ENCODE measurements around the gene NSG1. TPM values are rescaled to one million over a fixed set of nuclear protein-coding genes. Genes with fewer than 3 reads are reported as not detected.
A peak's percentile ranks its signal among the peaks of the same experiment; 100 is the strongest.

NSG1 gene
- total RNA-seq, 1 donor from 2014 or later = 10.6 TPM

- Mint-ChIP-seq H3K4me1 (ENCODE audit: low read depth, unreplicated experiment) (peaks cover 8% of the 10 kb centered on the region), H3K9me3 (ENCODE audit: unreplicated experiment) (no peaks in the 10 kb centered on the region), H3K27me3 (ENCODE audit: low read depth, unreplicated experiment) (peaks cover 40% of the 10 kb centered on the region), H3K27ac (ENCODE audit: unreplicated experiment) (no peak overlapping the region), H3K4me3 (ENCODE audit: unreplicated experiment) (no peak overlapping the region), H3K36me3 (ENCODE audit: low read depth, unreplicated experiment) (no peaks in the 10 kb centered on the region)
- Histone ChIP-seq H3K4me1 (ENCODE audit: insufficient read depth, low read length) (peaks cover 4% of the 10 kb centered on the region), H2AFZ (ENCODE audit: low read depth, low read length) (no peak overlapping the region), H4K20me1 (ENCODE audit: insufficient read depth, low read length) (no peaks in the 10 kb centered on the region), H3K9ac (ENCODE audit: low read length) (no peak overlapping the region), H3K4me3 (ENCODE audit: insufficient read depth, low read depth, low read length) (no peak overlapping the region), H3K9me3 (ENCODE audit: insufficient read depth, low read depth, low read length) (peaks cover 4% of the 10 kb centered on the region), H3K4me2 (ENCODE audit: low read length) (no peak overlapping the region), H3K36me3 (ENCODE audit: insufficient read depth, low read length) (no peaks in the 10 kb centered on the region), H3K27me3 (ENCODE audit: insufficient read depth, low read length) (peaks cover 20% of the 10 kb centered on the region), H3K27ac (ENCODE audit: low read depth, low read length) (no peak overlapping the region), H3K79me2 (ENCODE audit: insufficient read depth, low read length) (no peaks in the 10 kb centered on the region)
- FAIRE-seq (no peak), DNase-seq (ENCODE audit: low read depth) (peak; percentile 6)
- TF ChIP-seq EZH2 (IDR thresholded peaks at IDR 0.05; ENCODE audit: insufficient read depth, low read length) = no peak
- TF ChIP-seq, protein P1, sequence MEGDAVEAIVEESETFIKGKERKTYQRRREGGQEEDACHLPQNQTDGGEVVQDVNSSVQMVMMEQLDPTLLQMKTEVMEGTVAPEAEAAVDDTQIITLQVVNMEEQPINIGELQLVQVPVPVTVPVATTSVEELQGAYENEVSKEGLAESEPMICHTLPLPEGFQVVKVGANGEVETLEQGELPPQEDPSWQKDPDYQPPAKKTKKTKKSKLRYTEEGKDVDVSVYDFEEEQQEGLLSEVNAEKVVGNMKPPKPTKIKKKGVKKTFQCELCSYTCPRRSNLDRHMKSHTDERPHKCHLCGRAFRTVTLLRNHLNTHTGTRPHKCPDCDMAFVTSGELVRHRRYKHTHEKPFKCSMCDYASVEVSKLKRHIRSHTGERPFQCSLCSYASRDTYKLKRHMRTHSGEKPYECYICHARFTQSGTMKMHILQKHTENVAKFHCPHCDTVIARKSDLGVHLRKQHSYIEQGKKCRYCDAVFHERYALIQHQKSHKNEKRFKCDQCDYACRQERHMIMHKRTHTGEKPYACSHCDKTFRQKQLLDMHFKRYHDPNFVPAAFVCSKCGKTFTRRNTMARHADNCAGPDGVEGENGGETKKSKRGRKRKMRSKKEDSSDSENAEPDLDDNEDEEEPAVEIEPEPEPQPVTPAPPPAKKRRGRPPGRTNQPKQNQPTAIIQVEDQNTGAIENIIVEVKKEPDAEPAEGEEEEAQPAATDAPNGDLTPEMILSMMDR (IDR thresholded peaks at IDR 0.05; ENCODE audit: insufficient read depth, low read depth, low read length) = no peak
These were observed 9.1 kb downstream of the NSG1 start for GRCh38 chr4:4395849-4396627.

DNA sequence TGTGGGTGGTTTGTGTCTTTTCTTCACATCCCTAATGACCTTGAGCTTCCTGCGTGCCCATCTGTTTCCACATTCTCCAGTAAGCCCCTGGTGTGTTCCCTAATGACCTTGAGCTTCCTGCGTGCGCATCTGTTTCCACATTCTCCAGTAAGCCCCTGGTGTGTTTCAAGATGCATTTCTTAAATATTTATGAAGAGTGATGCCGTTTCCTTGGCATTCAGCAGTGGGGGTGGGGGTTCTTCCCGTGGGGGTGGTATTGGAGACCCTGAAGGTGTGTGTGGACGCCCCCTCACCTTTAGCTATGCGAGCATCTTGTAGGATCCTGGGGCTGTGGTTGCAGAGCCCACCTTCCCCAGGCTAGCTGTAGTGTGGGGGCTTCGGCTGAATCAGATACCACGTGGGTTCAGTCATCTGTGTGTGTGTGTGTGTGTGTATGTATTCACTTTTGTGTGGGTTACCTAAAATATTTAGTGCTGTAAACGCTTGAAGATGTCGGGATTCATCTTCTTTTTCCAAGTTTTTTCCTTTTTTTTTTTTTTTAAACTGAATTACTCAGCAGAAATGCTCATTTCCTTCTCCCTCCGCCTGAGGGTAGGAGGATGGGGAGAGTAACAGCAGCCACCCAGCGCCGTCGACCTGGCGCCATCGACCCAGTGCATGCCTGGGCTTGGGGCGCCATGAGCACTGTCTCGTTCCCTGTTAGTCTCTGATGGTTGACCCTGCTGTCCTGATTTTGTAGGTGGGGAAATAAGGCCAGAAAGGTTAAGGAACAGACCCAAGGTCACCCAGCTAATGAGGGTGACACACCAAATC, 9.9 kb downstream of the NSG1 start:
- TF ChIP-seq, protein P1 (IDR thresholded peaks at IDR 0.05; ENCODE audit: insufficient read depth, low read depth, low read length) = no peak
- no peak for TF ChIP-seq EZH2 (IDR thresholded peaks at IDR 0.05; ENCODE audit: insufficient read depth, low read length)
- Histone ChIP-seq H3K27ac (ENCODE audit: low read depth, low read length) (no peak overlapping the region), H3K4me3 (ENCODE audit: insufficient read depth, low read depth, low read length) (no peak overlapping the region), H3K36me3 (ENCODE audit: insufficient read depth, low read length) (no peaks in the 10 kb centered on the region), H3K9me3 (ENCODE audit: insufficient read depth, low read depth, low read length) (peaks cover 4% of the 10 kb centered on the region), H2AFZ (ENCODE audit: low read depth, low read length) (no peak overlapping the region), H3K79me2 (ENCODE audit: insufficient read depth, low read length) (no peaks in the 10 kb centered on the region), H3K9ac (ENCODE audit: low read length) (no peak overlapping the region), H3K27me3 (ENCODE audit: insufficient read depth, low read length) (peaks cover 20% of the 10 kb centered on the region), H4K20me1 (ENCODE audit: insufficient read depth, low read length) (no peaks in the 10 kb centered on the region), H3K4me2 (ENCODE audit: low read length) (no peak overlapping the region), H3K4me1 (ENCODE audit: insufficient read depth, low read length) (peaks cover 4% of the 10 kb centered on the region)
- H3K4me3 Mint-ChIP-seq (ENCODE audit: unreplicated experiment) = no peak overlapping the region
- no peak overlapping the region for H3K27ac Mint-ChIP-seq (ENCODE audit: unreplicated experiment)
- no peaks in the 10 kb centered on the region for H3K36me3 Mint-ChIP-seq (ENCODE audit: low read depth, unreplicated experiment)
- FAIRE-seq (no peak), DNase-seq (ENCODE audit: low read depth) (no peak)
- peaks cover 32% of the 10 kb centered on the region for H3K27me3 Mint-ChIP-seq (ENCODE audit: low read depth, unreplicated experiment)
- H3K4me1 Mint-ChIP-seq (ENCODE audit: low read depth, unreplicated experiment) = peaks cover 8% of the 10 kb centered on the region
- H3K9me3 Mint-ChIP-seq (ENCODE audit: unreplicated experiment) = no peaks in the 10 kb centered on the region

Data from astrocyte (in vitro differentiated cells and primary cell).